Astrocyte (in vitro differentiated cells and primary cell): Measurements from ENCODE around the gene RSPH1.

Experiments
- EZH2 ChIP-seq: IDR thresholded peaks from 2 replicates; pipeline ENCODE4 v1.6.1; 2012; ENCODE audit warnings: mild to moderate bottlenecking, low read length, inconsistent platforms; ENCODE audit not compliant: insufficient read depth
- TF ChIP-seq, protein P1 (sequence below): IDR thresholded peaks from 2 replicates; pipeline ENCODE4 v1.5.1; 2011; ENCODE audit warnings: low read depth, mild to moderate bottlenecking, inconsistent platforms, low read length, moderate library complexity; ENCODE audit not compliant: insufficient read depth

DNA sequence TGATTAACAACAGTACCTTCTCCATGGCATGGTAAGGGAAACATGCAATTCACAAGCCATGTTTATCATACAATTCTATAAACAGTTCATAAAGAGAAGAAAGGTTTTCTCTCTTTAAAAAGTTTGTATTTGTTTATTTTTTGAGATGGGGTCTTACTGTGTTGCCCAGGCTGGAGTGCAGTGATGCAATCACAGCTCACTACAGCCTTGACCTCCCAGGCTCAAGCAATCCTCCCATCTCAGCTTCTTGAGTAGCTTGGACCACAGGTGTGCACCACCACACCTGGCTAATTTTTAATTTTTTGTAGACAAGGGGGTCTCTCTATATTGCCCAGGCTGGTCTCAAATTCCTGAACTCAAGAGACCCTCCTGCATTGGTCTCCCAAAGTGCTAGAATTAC lies 45.6 kb upstream of the RSPH1 start:
- TF ChIP-seq, protein P1, sequence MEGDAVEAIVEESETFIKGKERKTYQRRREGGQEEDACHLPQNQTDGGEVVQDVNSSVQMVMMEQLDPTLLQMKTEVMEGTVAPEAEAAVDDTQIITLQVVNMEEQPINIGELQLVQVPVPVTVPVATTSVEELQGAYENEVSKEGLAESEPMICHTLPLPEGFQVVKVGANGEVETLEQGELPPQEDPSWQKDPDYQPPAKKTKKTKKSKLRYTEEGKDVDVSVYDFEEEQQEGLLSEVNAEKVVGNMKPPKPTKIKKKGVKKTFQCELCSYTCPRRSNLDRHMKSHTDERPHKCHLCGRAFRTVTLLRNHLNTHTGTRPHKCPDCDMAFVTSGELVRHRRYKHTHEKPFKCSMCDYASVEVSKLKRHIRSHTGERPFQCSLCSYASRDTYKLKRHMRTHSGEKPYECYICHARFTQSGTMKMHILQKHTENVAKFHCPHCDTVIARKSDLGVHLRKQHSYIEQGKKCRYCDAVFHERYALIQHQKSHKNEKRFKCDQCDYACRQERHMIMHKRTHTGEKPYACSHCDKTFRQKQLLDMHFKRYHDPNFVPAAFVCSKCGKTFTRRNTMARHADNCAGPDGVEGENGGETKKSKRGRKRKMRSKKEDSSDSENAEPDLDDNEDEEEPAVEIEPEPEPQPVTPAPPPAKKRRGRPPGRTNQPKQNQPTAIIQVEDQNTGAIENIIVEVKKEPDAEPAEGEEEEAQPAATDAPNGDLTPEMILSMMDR, result no peak
- TF ChIP-seq EZH2, result no peak
